ENCODE data around the gene KRTAP10-2.

Gene KRTAP10-2

DNA sequence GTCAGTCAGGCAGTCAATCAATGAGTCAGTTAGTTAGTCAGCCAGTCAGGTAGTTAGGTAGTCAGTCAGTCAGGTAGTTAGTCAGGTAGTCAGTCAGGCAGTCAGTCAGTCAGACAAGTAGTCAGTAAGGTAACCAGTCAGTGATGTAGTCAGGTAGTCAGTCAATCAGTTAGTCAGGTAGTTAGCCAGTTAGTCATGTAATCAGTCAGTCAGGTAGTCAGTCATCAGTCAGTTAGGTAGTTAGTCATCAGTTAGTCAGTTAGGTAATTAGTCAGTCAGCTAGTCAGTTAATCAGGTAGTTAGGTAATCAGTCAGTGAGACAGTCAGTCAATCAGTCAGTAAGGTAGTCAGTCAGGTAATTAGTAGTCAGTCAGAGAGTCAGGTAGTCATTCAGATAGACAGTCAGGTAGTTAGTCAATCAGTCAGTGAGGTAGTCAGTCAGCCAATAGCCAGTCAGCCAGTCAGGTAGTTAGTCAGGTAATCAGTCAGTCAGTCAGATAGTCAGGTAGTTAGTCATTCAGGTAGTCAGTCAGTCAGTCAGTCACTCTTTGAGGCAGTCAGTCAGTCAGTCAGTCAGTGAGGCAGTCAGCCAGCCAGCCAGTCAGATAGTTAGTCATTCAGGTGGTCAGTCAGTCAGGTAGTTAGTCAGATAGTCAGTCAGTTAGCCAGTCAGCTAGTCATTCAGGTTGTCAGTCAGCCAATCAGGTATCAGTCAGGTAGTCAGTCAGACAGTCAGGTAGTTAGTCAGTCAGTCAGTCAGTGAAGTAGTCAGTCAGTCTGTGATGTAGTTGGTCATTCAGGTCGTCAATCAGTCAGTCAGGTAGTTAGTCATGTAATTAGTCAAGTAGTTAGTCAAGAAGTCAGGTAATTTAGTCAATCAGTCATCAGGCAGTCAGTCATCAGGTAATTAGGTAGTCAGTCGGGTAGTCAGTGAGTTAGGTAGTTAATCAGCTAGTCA is 26.6 kb downstream of the KRTAP10-2 start:
- DNase-seq, result no peak

DNA sequence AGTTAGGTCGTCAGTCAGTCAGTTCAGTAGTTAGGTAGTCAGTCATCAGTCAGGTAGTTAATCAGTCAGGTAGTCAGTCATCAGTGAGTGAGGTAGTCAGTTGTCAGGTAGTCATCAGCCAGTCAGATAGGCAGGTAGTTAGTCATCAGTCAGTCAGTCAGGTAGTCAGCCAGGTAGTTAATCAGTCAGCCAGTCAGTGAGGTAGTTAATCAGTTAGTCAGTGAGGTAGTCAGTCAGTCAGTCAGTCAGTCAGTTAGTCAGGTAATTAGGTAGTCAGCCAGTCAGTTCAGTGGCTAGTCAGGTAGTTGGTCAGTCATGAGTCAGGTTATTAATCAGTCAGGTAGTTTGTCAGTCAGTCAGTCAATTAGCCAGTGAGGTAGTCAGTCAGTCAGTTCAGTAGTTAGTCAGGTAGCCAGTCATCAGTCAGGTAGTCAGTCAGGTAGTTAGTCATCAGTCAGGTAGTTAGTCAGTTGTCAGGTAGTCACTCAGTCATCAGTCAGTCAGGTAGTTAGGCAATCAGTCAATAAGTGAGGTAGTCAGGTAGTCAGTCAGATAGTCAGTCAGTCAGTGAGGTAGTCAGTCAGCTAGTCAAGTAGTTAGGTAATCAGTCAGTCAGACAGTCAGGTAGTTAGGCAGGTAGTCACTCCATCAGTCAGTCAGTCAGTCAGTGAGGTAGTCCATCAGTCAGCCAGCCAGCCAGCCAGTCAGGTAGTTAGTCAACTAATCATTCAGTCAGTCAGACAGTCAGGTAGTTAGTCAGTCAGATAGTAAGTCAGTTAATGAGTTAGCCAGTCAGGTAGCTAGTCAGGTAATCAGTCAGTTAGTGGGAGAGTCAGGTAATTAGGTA is 27.5 kb downstream of the KRTAP10-2 start:
- no peak for DNase-seq

DNA sequence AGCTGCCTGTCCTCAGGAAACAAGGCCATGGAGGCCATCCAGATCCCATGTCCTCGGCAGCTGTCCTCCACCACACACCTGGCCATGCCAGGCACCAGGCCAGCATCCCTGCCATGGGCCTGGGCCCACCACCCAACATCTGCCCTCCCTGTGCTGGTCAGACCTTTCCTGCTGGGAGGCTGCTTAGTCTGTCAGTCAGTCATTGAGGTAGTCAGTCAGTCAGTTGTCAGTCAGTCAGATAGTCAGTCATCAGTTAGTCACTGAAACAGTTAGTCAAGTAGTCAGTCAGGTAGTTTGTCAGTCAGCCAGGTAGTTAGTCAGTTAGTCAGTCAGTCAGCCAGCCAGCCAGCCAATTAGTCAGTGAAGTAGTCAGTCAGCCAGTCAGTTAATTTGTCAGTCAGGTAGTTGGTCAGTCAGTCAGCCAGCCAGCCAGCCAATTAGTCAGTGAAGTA is 28.5 kb downstream of the KRTAP10-2 start:
- no peak for DNase-seq

DNA sequence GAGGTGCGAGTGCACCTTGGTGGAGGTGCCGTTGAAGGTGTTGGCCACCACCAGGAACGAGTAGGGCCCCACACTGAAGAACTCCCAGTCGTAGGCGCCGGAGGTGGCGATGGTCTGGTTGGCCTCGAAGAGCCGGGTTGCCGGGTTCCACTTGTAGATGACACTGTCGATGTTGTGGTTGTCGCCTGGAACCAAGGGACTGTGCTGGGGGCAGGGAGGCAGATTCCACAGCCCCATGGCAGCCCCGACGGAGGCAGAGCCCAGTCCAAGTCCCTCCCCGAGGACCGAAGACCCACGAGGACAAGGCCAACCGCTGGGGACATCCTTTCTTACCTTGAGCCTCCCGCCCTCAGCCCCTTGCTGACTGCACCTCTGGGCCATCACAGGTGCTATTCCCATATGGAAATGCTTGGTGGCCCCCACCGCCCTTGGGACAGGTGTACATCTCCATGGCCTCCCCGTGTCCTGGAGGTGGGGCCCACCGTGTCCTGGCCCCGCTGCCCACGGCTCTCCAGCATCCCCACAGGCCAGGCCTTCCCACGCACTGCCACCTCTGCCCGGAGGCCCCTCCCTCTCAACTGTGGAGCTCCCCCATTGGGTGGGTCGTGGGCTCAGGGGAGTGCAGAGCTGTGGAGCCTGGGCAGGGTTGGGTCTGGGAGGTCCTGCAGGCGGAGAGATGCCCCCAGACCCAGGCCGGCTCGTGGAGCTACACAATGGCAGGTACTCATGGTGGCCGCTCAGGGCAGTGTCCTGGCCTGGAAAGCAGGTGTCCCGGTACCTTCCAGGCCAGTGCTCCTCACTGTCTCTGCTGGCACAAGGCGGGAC is 29.2 kb downstream of the KRTAP10-2 start:
- no peak for DNase-seq

DNA sequence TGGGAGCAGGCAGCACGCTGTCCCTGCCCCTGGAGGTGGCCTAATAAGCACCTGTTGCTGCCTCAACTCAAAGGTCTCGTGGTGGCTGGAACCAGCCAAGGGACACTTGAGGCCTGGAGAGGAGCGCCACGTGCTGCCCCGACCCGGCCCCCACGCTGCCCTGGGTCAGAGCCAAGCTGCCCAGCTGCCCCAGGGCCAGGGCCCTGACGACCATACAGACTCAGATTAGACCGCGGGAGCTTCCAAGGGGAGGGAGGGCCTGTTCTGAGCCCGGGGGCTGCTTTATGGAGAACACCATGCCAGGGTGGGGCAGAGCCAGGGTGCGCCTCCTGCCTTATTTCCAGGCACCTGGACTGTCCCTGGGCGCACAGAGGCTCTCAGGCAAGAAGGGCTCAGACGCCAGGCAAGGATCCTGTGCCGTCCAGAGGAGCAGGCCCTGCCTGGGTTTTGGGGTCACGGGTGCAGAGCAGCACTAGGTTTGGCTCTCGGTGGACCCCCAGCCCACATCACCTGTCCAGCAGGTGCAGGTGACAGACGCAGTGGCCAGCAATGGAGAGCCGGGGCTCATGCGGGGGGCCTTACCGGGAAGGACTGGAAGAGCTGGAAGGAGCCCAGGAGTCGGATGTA is 29.9 kb downstream of the KRTAP10-2 start:
- DNase-seq, result no peak

DNA sequence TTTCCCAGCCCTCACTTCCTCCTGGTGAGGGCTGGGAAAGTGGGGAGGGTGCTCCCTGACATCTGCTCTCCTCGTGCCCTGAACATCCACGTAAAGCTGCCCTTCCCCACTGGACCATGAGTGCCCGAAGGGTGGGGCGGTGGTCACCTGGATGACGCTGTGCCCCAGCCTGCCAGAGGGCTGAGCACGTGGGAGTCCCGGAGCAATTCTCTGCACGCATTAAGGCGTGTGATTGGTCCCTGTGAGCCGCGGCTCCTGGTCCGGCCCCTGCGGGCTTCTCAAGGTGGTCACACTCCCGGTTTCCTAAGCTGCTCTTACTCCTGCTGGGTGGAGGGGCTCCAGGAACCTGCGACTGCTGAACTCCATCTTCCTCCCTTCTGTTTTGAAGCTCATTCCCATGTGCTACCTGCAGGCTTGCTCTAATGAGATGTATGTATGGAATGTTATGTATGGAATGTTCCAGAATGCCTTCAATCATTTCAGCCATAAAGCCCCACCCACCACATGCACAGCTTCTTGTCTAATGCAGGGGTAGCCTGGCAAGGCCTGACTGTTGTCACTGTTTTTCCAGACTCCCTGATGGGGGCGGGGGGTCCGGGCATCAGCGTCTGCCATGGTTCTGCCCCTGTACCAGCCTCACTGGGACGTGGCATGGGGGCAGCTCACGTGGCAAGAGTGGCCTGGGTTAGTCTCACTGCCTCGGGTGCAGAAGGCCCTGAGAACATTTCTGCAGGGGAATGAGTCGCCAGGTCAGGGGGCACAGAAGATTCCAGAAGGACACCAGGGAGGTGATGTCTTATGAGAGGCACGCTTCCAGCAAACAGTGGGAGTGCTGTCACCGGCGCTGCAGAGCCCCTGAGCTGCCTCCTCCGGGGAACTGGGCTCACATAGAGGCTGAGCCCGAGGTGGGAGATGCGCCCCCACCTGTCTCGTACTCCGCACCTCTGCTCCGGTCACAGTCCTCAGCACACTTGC is 30.7 kb downstream of the KRTAP10-2 start:
- DNase-seq, result no peak

DNA sequence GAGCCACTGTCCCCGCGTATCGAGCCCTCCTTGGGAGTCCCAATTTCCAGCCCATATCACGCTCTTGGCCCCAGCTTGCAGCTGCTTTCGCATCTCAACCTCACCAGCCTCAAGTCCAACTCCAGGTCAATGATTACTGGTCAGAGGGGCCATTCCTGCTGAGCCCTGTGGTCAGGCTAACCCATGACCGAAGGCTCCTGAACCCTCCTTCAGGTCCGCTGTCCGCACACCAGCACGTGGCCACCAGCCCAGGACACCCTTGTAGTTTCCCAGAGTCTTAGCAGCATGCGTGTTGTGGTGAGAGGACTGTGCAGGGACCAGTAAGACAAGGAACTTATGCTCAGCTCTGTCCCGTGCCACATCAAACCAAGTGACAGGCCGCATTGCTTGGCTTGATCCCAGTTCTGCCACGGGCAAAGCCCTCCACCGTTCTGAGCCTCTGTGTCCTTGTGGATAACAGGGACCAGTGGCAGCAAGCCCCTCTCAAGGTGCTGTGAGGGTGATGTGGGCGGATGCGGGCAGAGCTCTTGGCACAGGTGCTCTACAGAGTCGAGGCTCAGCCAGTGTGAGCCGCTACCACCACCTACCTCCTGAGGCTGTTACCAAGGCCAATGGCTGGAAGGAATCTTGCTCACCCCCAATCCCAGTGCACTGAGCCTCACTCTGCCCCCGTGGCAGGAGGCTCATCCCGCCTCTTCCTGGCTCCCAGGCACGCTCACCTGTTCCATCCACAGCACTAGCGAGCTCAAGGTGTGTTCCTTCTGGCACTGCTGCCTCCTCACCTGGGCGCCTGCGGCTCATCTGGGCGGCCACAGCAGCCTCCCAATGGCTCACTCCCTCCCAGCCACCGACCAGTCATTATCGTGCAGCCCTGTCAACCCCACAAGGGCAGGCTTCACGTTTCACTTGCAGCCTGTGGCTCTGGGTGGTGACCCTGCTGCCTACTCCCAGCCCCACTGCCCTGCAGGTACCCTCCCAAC is 31.7 kb downstream of the KRTAP10-2 start:
- DNase-seq, result no peak

DNA sequence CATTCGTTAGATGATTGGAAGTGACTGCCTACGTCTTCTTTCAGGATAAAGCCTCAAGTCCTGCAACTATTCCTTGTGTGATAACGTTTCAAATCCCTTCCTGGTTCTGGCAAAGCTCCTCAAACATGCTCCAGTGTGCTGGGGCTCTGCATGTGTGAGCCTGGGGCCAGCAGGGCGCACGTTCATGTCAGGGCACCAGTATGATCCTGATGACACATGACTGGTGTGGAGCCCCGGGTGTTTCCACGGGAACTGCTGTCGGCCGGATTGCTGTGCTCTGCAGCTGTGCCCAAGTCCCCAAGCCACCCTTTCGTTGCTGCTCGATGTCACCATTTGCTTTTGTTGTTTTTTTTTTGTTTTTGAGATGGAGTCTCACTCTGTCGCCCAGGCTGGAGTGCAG is 32.6 kb downstream of the KRTAP10-2 start:
- no peak for DNase-seq

DNA sequence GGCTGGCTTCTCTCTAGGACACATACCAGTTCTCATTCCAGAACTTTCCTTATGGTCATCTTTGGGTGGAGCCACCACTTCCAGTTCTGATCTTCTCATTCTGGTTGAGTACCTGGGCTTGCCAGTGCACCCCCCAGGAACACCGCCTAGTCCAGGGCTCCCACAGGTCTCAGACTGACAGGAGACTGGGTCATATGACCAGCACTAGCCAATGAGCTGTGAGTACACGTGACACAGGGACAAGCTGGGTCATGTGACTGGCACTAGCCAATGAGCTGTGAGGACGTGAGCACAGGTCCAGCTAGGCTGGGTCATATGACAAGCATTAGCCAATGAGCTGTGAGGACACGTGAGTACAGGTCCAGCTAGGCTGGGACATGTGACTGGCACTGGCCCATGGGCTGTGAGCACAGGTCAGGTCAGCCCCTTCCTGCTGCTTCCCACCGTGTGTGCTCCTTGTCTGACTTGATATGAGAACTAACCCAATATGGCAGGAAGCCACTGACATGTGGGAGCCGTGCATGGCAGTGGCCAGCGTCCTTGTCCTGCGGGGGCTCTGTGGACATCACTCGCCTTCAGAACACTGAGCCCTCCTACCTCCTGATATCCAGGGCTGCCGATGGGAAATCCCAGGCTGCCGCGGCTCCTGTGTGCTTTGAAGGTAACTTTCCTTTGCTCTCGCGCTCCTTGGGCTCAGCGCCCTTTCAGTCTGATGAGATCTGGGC is 34.0 kb downstream of the KRTAP10-2 start:
- DNase-seq, result no peak

DNA sequence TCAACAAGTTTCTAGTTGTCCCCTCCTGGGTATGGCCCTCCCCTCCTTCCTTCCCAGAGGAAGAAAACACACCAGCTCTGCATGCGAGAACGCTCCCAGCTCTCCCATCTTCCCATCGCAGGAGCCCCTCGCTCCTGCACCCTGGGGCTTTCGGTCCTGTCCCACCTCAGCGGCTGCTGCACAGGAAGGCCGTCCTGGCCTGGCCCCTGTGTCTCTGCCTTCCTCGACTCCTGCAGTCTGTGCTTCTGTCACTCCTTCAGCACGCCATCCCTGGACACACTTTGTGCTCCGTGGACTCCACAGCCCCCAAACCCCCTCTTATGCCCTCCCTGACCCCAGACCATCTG is 34.5 kb downstream of the KRTAP10-2 start:
- DNase-seq, result no peak

DNA sequence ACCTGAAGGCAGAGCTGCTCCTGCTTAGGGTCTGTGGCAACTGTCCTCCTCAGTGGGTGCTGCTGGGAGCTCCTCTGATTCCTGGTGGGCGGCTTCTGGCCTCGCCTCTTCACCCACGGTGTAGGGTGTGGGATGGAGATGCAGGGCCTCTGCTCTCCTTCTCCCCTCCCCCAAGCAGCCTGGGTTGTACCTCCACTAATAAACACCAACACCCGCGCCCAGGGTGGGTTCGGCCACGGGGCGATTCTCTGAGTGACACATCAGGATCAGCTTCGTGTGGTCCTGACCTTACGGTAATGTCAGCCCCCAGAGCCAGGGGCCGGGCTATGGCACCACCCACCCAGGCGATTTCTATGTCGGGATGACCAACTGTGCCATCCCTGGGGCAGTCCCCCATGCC is 35.0 kb downstream of the KRTAP10-2 start:
- no peak for DNase-seq

DNA sequence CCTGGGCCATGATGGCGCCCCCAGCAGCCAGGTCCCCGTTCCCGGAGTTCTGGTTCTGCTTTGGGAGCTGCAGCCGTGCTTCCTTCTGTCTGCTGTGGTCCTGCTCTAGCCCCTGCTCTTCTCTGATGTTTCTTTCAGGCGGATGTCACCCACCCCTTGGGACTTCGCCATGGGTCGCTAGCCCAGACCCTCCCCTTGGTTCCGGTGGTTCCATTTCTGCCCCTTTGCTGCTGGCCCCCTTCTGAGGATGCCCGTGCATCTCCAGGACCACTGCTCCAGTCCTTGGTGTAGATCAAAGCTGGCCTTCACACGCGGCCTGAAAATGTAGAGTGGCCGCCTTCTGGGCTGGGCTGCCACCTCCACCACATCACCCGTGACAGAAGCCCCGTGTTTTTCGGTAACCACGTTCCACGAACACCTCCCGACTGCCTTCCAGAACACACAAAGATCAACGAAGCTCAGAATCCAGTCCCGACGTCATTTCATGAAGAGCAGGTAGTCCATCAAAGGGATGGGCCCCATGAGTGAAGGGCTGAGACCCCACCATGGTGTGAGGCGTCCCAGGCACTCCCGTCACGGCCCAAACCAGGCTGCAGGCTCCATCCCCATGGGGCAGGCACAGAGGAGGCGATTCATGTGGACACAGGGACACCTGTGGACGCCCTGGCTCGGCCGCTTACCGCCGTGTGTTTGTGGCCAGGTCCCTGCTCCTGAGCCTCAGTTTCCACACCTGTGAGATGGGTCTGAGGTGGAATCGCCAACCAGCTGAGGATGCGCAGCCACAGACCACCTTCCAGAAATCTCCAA is 35.7 kb downstream of the KRTAP10-2 start:
- DNase-seq, result no peak

DNA sequence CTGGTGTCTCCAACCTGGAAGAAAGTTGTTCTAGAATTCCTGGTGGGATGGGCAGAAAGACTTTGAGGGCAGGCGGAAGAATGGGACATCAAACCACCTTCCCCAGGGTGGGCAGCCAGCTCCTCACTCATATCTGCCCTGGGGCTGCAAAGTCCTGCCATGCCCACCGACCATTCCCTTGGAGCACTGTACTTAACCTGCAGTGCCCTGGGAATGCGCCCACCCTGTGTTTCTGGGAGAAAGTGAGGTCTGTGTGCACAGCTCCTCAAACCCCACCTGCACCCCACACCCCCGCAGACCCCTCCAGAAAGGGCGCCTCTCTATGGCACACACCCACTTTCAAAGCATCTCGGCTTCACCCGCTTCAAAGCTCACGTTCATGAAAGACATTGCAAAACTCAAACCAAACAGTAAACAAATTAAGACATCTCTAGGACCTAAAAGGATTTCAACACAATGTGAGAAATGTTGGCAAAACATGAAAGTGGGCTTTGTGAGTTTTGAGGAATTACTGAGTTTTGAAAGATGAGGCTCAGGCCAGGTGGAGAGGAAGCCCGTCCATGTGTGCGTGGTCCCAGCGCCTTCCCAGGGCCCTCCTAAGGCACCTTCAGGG is 36.5 kb downstream of the KRTAP10-2 start:
- no peak for DNase-seq

DNA sequence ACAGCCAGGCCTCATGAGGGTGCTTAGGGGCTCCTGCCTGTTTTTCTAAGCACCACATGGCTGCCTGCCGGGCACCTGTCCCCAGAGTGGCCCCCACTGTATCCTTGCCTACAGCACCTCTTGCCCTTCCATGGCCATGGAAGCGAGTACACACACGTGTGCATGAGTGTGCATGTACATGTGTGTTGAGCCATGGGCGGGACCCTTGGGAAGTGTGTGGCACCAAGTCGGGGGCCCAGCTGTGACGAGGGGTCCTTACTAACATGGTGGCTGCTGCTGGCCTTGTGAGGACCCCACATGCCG is 37.1 kb downstream of the KRTAP10-2 start:
- DNase-seq, result no peak

DNA sequence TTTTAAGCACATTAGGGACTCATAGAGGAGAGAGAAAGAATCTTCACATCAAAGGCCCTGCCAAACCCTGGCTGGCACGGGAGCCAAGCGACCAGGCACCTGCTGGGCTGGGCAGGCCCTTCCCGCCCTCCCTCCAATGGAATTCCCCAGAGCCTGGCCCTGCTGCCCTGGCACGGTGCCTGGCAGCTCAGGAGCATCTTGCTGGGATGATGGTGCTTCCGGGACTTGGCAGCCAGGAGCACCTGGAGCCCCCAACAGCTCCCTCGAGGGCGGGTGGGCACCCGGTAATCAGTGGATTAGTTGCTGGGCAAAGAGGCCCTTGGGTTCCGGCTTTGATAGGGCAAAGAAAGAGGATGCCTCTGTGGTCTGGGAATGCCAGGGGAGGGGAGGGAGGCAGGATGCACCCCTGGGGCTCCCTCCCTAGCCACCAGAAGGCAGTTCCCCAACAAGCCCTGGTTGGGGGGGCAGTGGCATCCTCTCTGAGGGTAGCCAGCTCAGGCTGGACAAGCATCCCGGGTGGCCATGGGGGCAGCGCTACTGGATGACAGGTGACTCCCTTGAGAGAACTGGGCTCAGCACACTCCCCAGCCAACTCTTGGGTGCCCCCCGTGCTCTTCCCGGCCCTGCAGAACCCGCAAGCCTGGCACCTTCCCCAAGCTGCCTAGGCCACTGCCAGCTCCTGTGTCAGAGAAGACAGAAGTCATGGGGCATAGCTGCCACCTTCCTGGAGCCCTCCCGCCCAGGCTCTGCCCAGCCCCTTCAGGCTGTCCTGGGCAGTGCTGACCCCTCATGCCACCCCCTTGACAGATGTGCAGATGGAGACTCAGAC is 37.7 kb downstream of the KRTAP10-2 start:
- no peak for DNase-seq

DNA sequence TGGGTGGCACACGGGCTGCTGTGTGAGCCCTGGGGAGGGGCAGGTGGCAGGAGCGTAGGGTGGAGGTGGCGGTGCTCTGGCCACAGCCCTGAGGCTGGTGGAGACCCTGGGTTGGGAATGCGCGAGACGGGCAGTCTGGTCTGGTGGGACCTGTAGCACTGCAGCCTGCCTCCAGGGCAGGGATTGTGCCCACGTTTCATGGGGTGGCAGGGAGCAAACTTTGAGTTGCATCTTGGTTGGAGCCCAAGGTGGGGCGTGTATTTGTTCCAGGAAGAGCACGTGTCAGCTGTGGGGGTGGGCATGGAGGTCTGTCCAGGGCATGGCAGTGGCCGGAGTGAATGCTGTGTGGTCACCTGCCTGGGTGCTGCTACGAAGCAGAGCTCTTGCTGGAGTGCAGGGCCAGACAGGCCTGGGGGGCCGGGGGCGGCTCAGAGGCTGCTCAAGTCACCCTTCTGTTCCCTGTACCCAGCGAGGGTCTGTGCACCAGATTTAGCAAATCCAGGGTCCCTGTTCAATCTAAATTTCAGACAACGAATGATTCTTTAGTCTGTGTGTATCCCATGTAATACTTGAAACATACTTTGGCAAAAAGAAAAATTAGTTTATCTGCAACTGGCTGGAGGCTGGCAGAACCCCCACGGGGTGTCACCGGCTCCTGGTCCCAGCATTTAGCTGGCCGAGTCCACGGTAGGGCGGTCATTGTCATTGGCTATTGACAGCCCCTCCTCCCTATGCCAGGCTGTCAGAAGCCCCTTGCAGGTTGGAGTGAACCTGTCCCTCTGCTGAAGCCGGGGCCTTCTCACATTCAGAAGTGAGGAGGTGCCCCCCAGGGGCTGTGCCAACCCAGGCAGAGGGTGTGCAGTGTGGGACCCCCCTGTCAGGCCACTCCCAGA is 38.6 kb downstream of the KRTAP10-2 start:
- DNase-seq, result no peak

All from activated CD8-positive, alpha-beta memory T cell treated with anti-CD3 and anti-CD28 coated beads for 24 hours (primary cell).